H1 (cell line): ENCODE measurements around the gene MLF1. TPM values are rescaled to one million over a fixed set of nuclear protein-coding genes. Genes with fewer than 3 reads are reported as not detected.

Experiments used
- CBX8 ChIP-seq: fragments of 300-800, 300-1000 bp; sonication (generic); IDR thresholded peaks from 2 replicates; pipeline ENCODE4 v1.7.1; 2016; ENCODE audit warnings: low read depth, low read length, borderline replicate concordance
- RXRA ChIP-seq: IDR thresholded peaks from 2 replicates; pipeline ENCODE4 v1.6.1; 2011; ENCODE audit warnings: low read depth, mild to moderate bottlenecking, low read length, moderate library complexity; ENCODE audit not compliant: insufficient read depth
- polyA plus RNA-seq, 7 experiments: library from polyadenylated mRNA; depleted of rRNA in 3 of 7; stranded (reverse) in 5 of 7; unstranded in 2 of 7; fragments of >200 nt in 5 of 7; fragments of 200-250 nt in 2 of 7; gene quantifications; 1 replicate in 5 of 7; 2 replicates in 1 of 7; 4 replicates in 1 of 7; pipeline versions ENCODE4 v1.2.1 to v1.2.3, GENCODE V29; 2011 to 2013; ENCODE audit warnings: missing spikeins in 2 of 7, mixed read lengths in 2 of 7
- total RNA-seq: library from RNA; stranded (reverse); fragmentation: NEBNext Ultra II Directional; extraction: Animal tissue kit (Norgen Biotek cat#: 25700); gene quantifications from 2 replicates; pipeline ENCODE4 v1.2.1, GENCODE V29; 2021

Gene MLF1
- total and polyA plus RNA-seq, 2 of the 8 experiments (the other 6 are each of a cell fraction or from before 2014, with no cell fraction given) = 13.4 to 48.9 TPM

GRCh38 chr3:158649791-158650190 is 78.8 kb downstream of the MLF1 start (continued):
- TF ChIP-seq CBX8 = no peak
- no peak for TF ChIP-seq RXRA
